ENCODE measurements around the gene MRPS21. TPM values are rescaled to one million over a fixed set of nuclear protein-coding genes. Genes with fewer than 3 reads are reported as not detected.

Gene MRPS21
- total RNA-seq, 1 donor from 2014 or later = 65.0 TPM

GRCh38 chr1:150288822-150289221, 4.8 kb upstream of the MRPS21 start:
- Histone ChIP-seq H2AFZ (ENCODE audit: low read depth, low read length) (no peak overlapping the region), H3K36me3 (ENCODE audit: insufficient read depth, low read length) (no peaks in the 10 kb centered on the region), H3K4me2 (ENCODE audit: low read length) (no peak overlapping the region), H3K9me3 (ENCODE audit: insufficient read depth, low read depth, low read length) (no peaks in the 10 kb centered on the region), H3K27ac (ENCODE audit: low read depth, low read length) (no peak overlapping the region), H3K79me2 (ENCODE audit: insufficient read depth, low read length) (peaks cover 4% of the 10 kb centered on the region), H3K4me1 (ENCODE audit: insufficient read depth, low read length) (peaks cover 4% of the 10 kb centered on the region), H3K9ac (ENCODE audit: low read length) (no peak overlapping the region), H3K4me3 (ENCODE audit: insufficient read depth, low read depth, low read length) (no peak overlapping the region), H4K20me1 (ENCODE audit: insufficient read depth, low read length) (no peaks in the 10 kb centered on the region), H3K27me3 (ENCODE audit: insufficient read depth, low read length) (no peaks in the 10 kb centered on the region)
- H3K27ac Mint-ChIP-seq (ENCODE audit: unreplicated experiment) = no peak overlapping the region
- no peak for TF ChIP-seq EZH2 (IDR thresholded peaks at IDR 0.05; ENCODE audit: insufficient read depth, low read length)
- no peaks in the 10 kb centered on the region for H3K27me3 Mint-ChIP-seq (ENCODE audit: low read depth, unreplicated experiment)
- no peak overlapping the region for H3K4me3 Mint-ChIP-seq (ENCODE audit: unreplicated experiment)
- H3K4me1 Mint-ChIP-seq (ENCODE audit: low read depth, unreplicated experiment) = no peaks in the 10 kb centered on the region
- FAIRE-seq = no peak
- H3K36me3 Mint-ChIP-seq (ENCODE audit: low read depth, unreplicated experiment) = peaks cover 9% of the 10 kb centered on the region
- no peak for DNase-seq (ENCODE audit: low read depth)
- H3K9me3 Mint-ChIP-seq (ENCODE audit: unreplicated experiment) = peaks cover 2% of the 10 kb centered on the region

- no peak overlapping the region for H3K4me3 ChIP-seq (ENCODE audit: insufficient read depth, low read depth, low read length)
- no peak for FAIRE-seq
Measured at GRCh38 chr1:150295476-150295875, 1.8 kb downstream of the MRPS21 start.

GRCh38 chr1:150299716-150300115, 6.1 kb downstream of the MRPS21 start:
- no peak for FAIRE-seq
- H3K9me3 ChIP-seq (ENCODE audit: insufficient read depth, low read depth, low read length) = no peaks in the 10 kb centered on the region
- H2AFZ ChIP-seq (ENCODE audit: low read depth, low read length) = no peak overlapping the region
- no peak overlapping the region for H3K27ac ChIP-seq (ENCODE audit: low read depth, low read length)
- H3K4me3 ChIP-seq (ENCODE audit: insufficient read depth, low read depth, low read length) = no peak overlapping the region
- Mint-ChIP-seq H3K9me3 (ENCODE audit: unreplicated experiment) (no peaks in the 10 kb centered on the region), H3K27me3 (ENCODE audit: low read depth, unreplicated experiment) (no peaks in the 10 kb centered on the region), H3K36me3 (ENCODE audit: low read depth, unreplicated experiment) (peaks cover 17% of the 10 kb centered on the region), H3K4me3 (ENCODE audit: unreplicated experiment) (no peak overlapping the region), H3K27ac (ENCODE audit: unreplicated experiment) (no peak overlapping the region), H3K4me1 (ENCODE audit: low read depth, unreplicated experiment) (peaks cover 12% of the 10 kb centered on the region)
- no peaks in the 10 kb centered on the region for H3K4me1 ChIP-seq (ENCODE audit: insufficient read depth, low read length)
- peaks cover 58% of the 10 kb centered on the region for H3K79me2 ChIP-seq (ENCODE audit: insufficient read depth, low read length)
- DNase-seq (ENCODE audit: low read depth) = no peak
- H3K4me2 ChIP-seq (ENCODE audit: low read length) = no peak overlapping the region
- H3K36me3 ChIP-seq (ENCODE audit: insufficient read depth, low read length) = peaks cover 27% of the 10 kb centered on the region
- no peak for TF ChIP-seq EZH2 (IDR thresholded peaks at IDR 0.05; ENCODE audit: insufficient read depth, low read length)
- TF ChIP-seq CTCF (IDR thresholded peaks at IDR 0.05; ENCODE audit: insufficient read depth, low read depth, low read length) = no peak
- H3K27me3 ChIP-seq (ENCODE audit: insufficient read depth, low read length) = no peaks in the 10 kb centered on the region
- no peak overlapping the region for H3K9ac ChIP-seq (ENCODE audit: low read length)
- peaks cover 9% of the 10 kb centered on the region for H4K20me1 ChIP-seq (ENCODE audit: insufficient read depth, low read length)

More at GRCh38 chr1:150295476-150295875, 1.8 kb downstream of the MRPS21 start:
- Histone ChIP-seq H4K20me1 (ENCODE audit: insufficient read depth, low read length) (peaks cover 9% of the 10 kb centered on the region), H3K4me1 (ENCODE audit: insufficient read depth, low read length) (peaks cover 4% of the 10 kb centered on the region), H3K9me3 (ENCODE audit: insufficient read depth, low read depth, low read length) (no peaks in the 10 kb centered on the region), H3K79me2 (ENCODE audit: insufficient read depth, low read length) (peaks cover 57% of the 10 kb centered on the region), H3K27me3 (ENCODE audit: insufficient read depth, low read length) (no peaks in the 10 kb centered on the region), H3K27ac (ENCODE audit: low read depth, low read length) (no peak overlapping the region), H2AFZ (ENCODE audit: low read depth, low read length) (no peak overlapping the region), H3K4me2 (ENCODE audit: low read length) (no peak overlapping the region), H3K36me3 (ENCODE audit: insufficient read depth, low read length) (peaks cover 7% of the 10 kb centered on the region), H3K9ac (ENCODE audit: low read length) (no peak overlapping the region)
- Mint-ChIP-seq H3K27me3 (ENCODE audit: low read depth, unreplicated experiment) (no peaks in the 10 kb centered on the region), H3K4me3 (ENCODE audit: unreplicated experiment) (peak overlapping the region; percentile 71), H3K9me3 (ENCODE audit: unreplicated experiment) (no peaks in the 10 kb centered on the region), H3K27ac (ENCODE audit: unreplicated experiment) (peak overlapping the region; percentile 7), H3K36me3 (ENCODE audit: low read depth, unreplicated experiment) (peaks cover 5% of the 10 kb centered on the region), H3K4me1 (ENCODE audit: low read depth, unreplicated experiment) (peaks cover 12% of the 10 kb centered on the region)
- DNase-seq (ENCODE audit: low read depth) = no peak
- TF ChIP-seq CTCF (IDR thresholded peaks at IDR 0.05; ENCODE audit: insufficient read depth, low read depth, low read length) (no peak), EZH2 (IDR thresholded peaks at IDR 0.05; ENCODE audit: insufficient read depth, low read length) (no peak)

All from astrocyte (in vitro differentiated cells and primary cell).